ENCODE results near the gene RASL10A. TPM values are rescaled to one million over a fixed set of nuclear protein-coding genes. Genes with fewer than 3 reads are reported as not detected.

The RASL10A gene
- total RNA-seq, 3 donors from 2014 or later, result 2.7 to 4.7 (median 4.3) TPM

- H3K27ac ChIP-seq, result peak overlapping the region in 1 of 2 donors; percentile 89
- DNase-seq (ENCODE audit: low spot score in 2 of 2), result no peak
- intact Hi-C loops (cut with DNase I; ENCODE audit: low total_unique reads), result no loop called here
- H3K9me3 ChIP-seq, result no peaks in the 10 kb centered on the region
- H3K4me1 ChIP-seq, result peaks cover 0 to 23% of the 10 kb centered on the region in 2 donors
- no peak for TF ChIP-seq POLR2A (IDR thresholded peaks at IDR 0.05)
- TF ChIP-seq POLR2AphosphoS5 (IDR thresholded peaks at IDR 0.05), result no peak
- no peaks in the 10 kb centered on the region for H3K36me3 ChIP-seq
- no peaks in the 10 kb centered on the region for H3K27me3 ChIP-seq
- no peak overlapping the region for H3K4me3 ChIP-seq
Observed at GRCh38 chr22:29339381-29340235, 24.1 kb upstream of the RASL10A start.

GRCh38 chr22:29338398-29338797, 22.9 kb upstream of the RASL10A start:
- H3K36me3 ChIP-seq, result no peaks in the 10 kb centered on the region
- TF ChIP-seq POLR2AphosphoS5 (IDR thresholded peaks at IDR 0.05), result no peak
- TF ChIP-seq POLR2A (IDR thresholded peaks at IDR 0.05), result no peak
- no peak for TF ChIP-seq CTCF (IDR thresholded peaks at IDR 0.05)
- no peak for DNase-seq (ENCODE audit: low spot score in 2 of 2)

GRCh38 chr22:29337631-29338284, 22.3 kb upstream of the RASL10A start:
- Histone ChIP-seq H3K36me3 (no peaks in the 10 kb centered on the region), H3K27ac (peak overlapping the region; percentile 89 to 94), H3K27me3 (no peaks in the 10 kb centered on the region), H3K4me1 (peaks cover 0 to 13% of the 10 kb centered on the region in 2 donors), H3K9me3 (no peaks in the 10 kb centered on the region), H3K4me3 (peak overlapping the region in 1 of 3 donors; percentile 30)
- peak in 1 of 2 donors; percentile 31 for DNase-seq (ENCODE audit: low spot score in 2 of 2)
- intact Hi-C loops (cut with DNase I; ENCODE audit: low total_unique reads), result no loop called here
- no peak for TF ChIP-seq POLR2AphosphoS5 (IDR thresholded peaks at IDR 0.05)
- no peak for TF ChIP-seq POLR2A (IDR thresholded peaks at IDR 0.05)
- no peak for TF ChIP-seq CTCF (IDR thresholded peaks at IDR 0.05)

More at GRCh38 chr22:29338398-29338797, 22.9 kb upstream of the RASL10A start:
- intact Hi-C loops (cut with DNase I; ENCODE audit: low total_unique reads), result no loop called here
- no peak overlapping the region for H3K4me3 ChIP-seq
- H3K27ac ChIP-seq, result peak overlapping the region; percentile 89 to 94
- H3K27me3 ChIP-seq, result no peaks in the 10 kb centered on the region
- H3K4me1 ChIP-seq, result peaks cover 0 to 20% of the 10 kb centered on the region in 2 donors
- H3K9me3 ChIP-seq, result no peaks in the 10 kb centered on the region

GRCh38 chr22:29336751-29337490, 21.4 kb upstream of the RASL10A start:
- no peaks in the 10 kb centered on the region for H3K27me3 ChIP-seq
- H3K4me3 ChIP-seq, result peak overlapping the region in 1 of 3 donors; percentile 30
- peak overlapping the region; percentile 89 to 94 for H3K27ac ChIP-seq
- peak in 1 of 2 donors; percentile 74 for DNase-seq (ENCODE audit: low spot score in 2 of 2)
- H3K36me3 ChIP-seq, result no peaks in the 10 kb centered on the region
- intact Hi-C loops (cut with DNase I; ENCODE audit: low total_unique reads), result no loop called here
- peaks cover 0 to 9% of the 10 kb centered on the region in 2 donors for H3K4me1 ChIP-seq
- no peak for TF ChIP-seq CTCF (IDR thresholded peaks at IDR 0.05)
- TF ChIP-seq POLR2AphosphoS5 (IDR thresholded peaks at IDR 0.05), result no peak
- TF ChIP-seq POLR2A (IDR thresholded peaks at IDR 0.05), result no peak
- no peaks in the 10 kb centered on the region for H3K9me3 ChIP-seq

- intact Hi-C loops (cut with DNase I; ENCODE audit: low total_unique reads), result no loop called here
- no peaks in the 10 kb centered on the region for H3K36me3 ChIP-seq
- no peaks in the 10 kb centered on the region for H3K27me3 ChIP-seq
- H3K4me1 ChIP-seq, result peaks cover 0 to 14% of the 10 kb centered on the region in 2 donors
- no peak overlapping the region for H3K4me3 ChIP-seq
- no peak for DNase-seq (ENCODE audit: low spot score in 2 of 2)
- TF ChIP-seq POLR2AphosphoS5 (IDR thresholded peaks at IDR 0.05), result no peak
- no peak for TF ChIP-seq CTCF (IDR thresholded peaks at IDR 0.05)
- no peak for TF ChIP-seq POLR2A (IDR thresholded peaks at IDR 0.05)
- H3K9me3 ChIP-seq, result no peaks in the 10 kb centered on the region
- H3K27ac ChIP-seq, result peak overlapping the region; percentile 89 to 94
Observed at GRCh38 chr22:29335656-29336055, 20.2 kb upstream of the RASL10A start.
